IMR-90 (cell line): ENCODE results near the gene PTCD2. TPM values are rescaled to one million over a fixed set of nuclear protein-coding genes. Genes with fewer than 3 reads are reported as not detected.

ENCODE experiments used
- ATAC-seq: fragments of 200-7000 bp; cut with Tn5 transposase; 2 replicates; pipeline ENCODE4 v1.9.1; 2020; ENCODE audit warnings: low read depth, mild to moderate bottlenecking, moderate library complexity
- BruUV-seq: library from RNA; stranded (reverse); fragments of 400-500 nt; replicated peaks from 2 replicates; lab custom pipeline; 2021; lab: Mats Ljungman, UMichigan
- CTCF ChIA-PET: fragments of 300-600 bp; formaldehyde crosslinking; extraction: SDS; loops from one replicate; lab custom pipeline; 2021; ENCODE audit warnings: antibody characterized with exemption; lab: Yijun Ruan, JAX
- POLR2A ChIA-PET: fragments of 300-600 bp; sonication (Branson Sonifier 250); formaldehyde crosslinking; loops from one replicate; lab custom pipeline; 2022; ENCODE audit warnings: antibody characterized with exemption; ENCODE audit not compliant: unreplicated experiment; lab: Charles Lee
- DNase-seq: peaks from one replicate; pipeline ENCODE4 v3.0.0; 2013
- H2AFZ ChIP-seq: replicated peaks from 2 replicates; pipeline ENCODE3; 2013; ENCODE audit warnings: low read length, mild to moderate bottlenecking; ENCODE audit not compliant: poor library complexity
- H2AK5ac ChIP-seq: 2 replicates; pipeline ENCODE4 v1.6.1; 2013; ENCODE audit warnings: low read depth, low read length, inconsistent platforms
- H2AK9ac ChIP-seq: replicated peaks from 2 replicates; pipeline ENCODE3; 2013; ENCODE audit warnings: mild to moderate bottlenecking, low read depth, low read length, moderate library complexity; ENCODE audit not compliant: poor library complexity
- H2BK120ac ChIP-seq: 2 replicates; pipeline ENCODE4 v1.6.1; 2013; ENCODE audit warnings: low read depth, low read length, inconsistent platforms
- H2BK15ac ChIP-seq: 3 replicates; pipeline ENCODE4 v1.6.1; 2013; ENCODE audit warnings: low read depth, low read length, inconsistent platforms
- H2BK20ac ChIP-seq: 2 replicates; pipeline ENCODE4 v1.6.1; 2013; ENCODE audit warnings: low read depth, mild to moderate bottlenecking, inconsistent platforms, low read length, moderate library complexity
- H2BK5ac ChIP-seq: 2 replicates; pipeline ENCODE4 v1.6.1; 2013; ENCODE audit warnings: mild to moderate bottlenecking, low read depth, low read length, inconsistent platforms; ENCODE audit not compliant: poor library complexity, severe bottlenecking
- H3K14ac ChIP-seq: replicated peaks from 2 replicates; pipeline ENCODE4 v1.6.1; 2013; ENCODE audit warnings: low read depth, low read length, inconsistent platforms
- H3K18ac ChIP-seq: 2 replicates; pipeline ENCODE4 v1.6.1; 2013; ENCODE audit warnings: low read depth, low read length, control low read depth
- H3K23ac ChIP-seq: 2 replicates; pipeline ENCODE4 v1.6.1; 2013; ENCODE audit warnings: low read depth, low read length, inconsistent platforms
- H3K27ac ChIP-seq: 2 replicates; pipeline ENCODE4 v1.5.1; 2013; ENCODE audit warnings: mild to moderate bottlenecking, control low read depth, low read length; ENCODE audit not compliant: insufficient read depth
- H3K27me3 ChIP-seq: 2 replicates; pipeline ENCODE4 v1.6.1; 2013; ENCODE audit warnings: low read length; ENCODE audit not compliant: control insufficient read depth, insufficient read depth
- H3K36me3 ChIP-seq: 2 replicates; pipeline ENCODE4 v1.6.1; 2013; ENCODE audit warnings: low read length, mixed read lengths; ENCODE audit not compliant: control insufficient read depth, insufficient read depth
- H3K4ac ChIP-seq: 2 replicates; pipeline ENCODE4 v1.6.1; 2013; ENCODE audit warnings: low read depth, low read length, inconsistent platforms
- H3K4me1 ChIP-seq: 2 replicates; pipeline ENCODE4 v1.6.1; 2013; ENCODE audit warnings: low read length, mixed read lengths; ENCODE audit not compliant: control insufficient read depth, insufficient read depth
- H3K4me2 ChIP-seq: 2 replicates; pipeline ENCODE4 v1.6.1; 2013; ENCODE audit warnings: low read depth, mild to moderate bottlenecking, control low read depth, low read length, moderate library complexity
- H3K4me3 ChIP-seq: 2 replicates; pipeline ENCODE4 v1.5.1; 2013; ENCODE audit warnings: low read depth, mild to moderate bottlenecking, control low read depth, low read length, moderate library complexity; ENCODE audit not compliant: insufficient read depth
- H3K56ac ChIP-seq: 2 replicates; pipeline ENCODE4 v1.6.1; 2013; ENCODE audit warnings: low read length, inconsistent platforms; ENCODE audit not compliant: insufficient read depth; ENCODE audit errors: extremely low read depth
- H3K79me1 ChIP-seq, 2 experiments: 2 replicates each; pipeline ENCODE4 v1.6.1; 2013; ENCODE audit warnings: low read length in 2 of 2, inconsistent platforms in 1 of 2, low read depth in 1 of 2
- H3K9ac ChIP-seq: 2 replicates; pipeline ENCODE4 v1.6.1; 2013; ENCODE audit warnings: low read depth, low read length, control low read depth
- H3K9me1 ChIP-seq: 2 replicates; pipeline ENCODE4 v1.6.1; 2013; ENCODE audit warnings: low read length, inconsistent platforms; ENCODE audit not compliant: insufficient read depth
- H3K9me3 ChIP-seq: 2 replicates; pipeline ENCODE4 v1.6.1; 2013; ENCODE audit warnings: low read length; ENCODE audit not compliant: control insufficient read depth, insufficient read depth
- H4K20me1 ChIP-seq: 2 replicates; pipeline ENCODE4 v1.6.1; 2013; ENCODE audit warnings: low read length, inconsistent platforms; ENCODE audit not compliant: insufficient read depth
- H4K5ac ChIP-seq: 2 replicates; pipeline ENCODE4 v1.6.1; 2013; ENCODE audit warnings: mild to moderate bottlenecking, low read depth, low read length, control low read depth
- H4K8ac ChIP-seq, 2 experiments: 2 replicates each; pipeline ENCODE4 v1.6.1; 2013; ENCODE audit warnings: low read depth in 2 of 2, low read length in 2 of 2, control low read depth in 1 of 2, inconsistent platforms in 1 of 2
- H4K91ac ChIP-seq: 2 replicates; pipeline ENCODE4 v1.6.1; 2013; ENCODE audit warnings: low read depth, low read length, inconsistent platforms; ENCODE audit not compliant: insufficient read depth
- CTCF ChIP-seq: conservative IDR thresholded peaks from 2 replicates; pipeline ENCODE4 v1.5.1; 2012; ENCODE audit warnings: mild to moderate bottlenecking, low read depth, low read length, improper control_type of control experiment
- FOS ChIP-seq: fragments of 150-350 bp; IDR thresholded peaks from 2 replicates; pipeline ENCODE4 v1.6.1; 2016; ENCODE audit warnings: low read depth, low read length
- RAD21 ChIP-seq: IDR thresholded peaks from 2 replicates; pipeline ENCODE4 v1.6.1; 2012; ENCODE audit warnings: low read length, improper control_type of control experiment
- SMC3 ChIP-seq: fragments of 150-350 bp; IDR thresholded peaks from 2 replicates; pipeline ENCODE4 v1.6.1; 2016; ENCODE audit warnings: low read depth, mild to moderate bottlenecking, antibody characterized with exemption, low read length, moderate library complexity
- WGBS, 2 experiments: methylation state at CpG; one replicate each; pipeline versions ENCODE4 v1.1.5 to v1.1.7; 2013; ENCODE audit warnings: missing lambda C conversion rate in 2 of 2; ENCODE audit not compliant: insufficient read length in 1 of 2; ENCODE audit errors: extremely low coverage in 2 of 2; 5-methylcytosine and 5-hydroxymethylcytosine counted together
- dilution Hi-C: fragments of 300-500 bp; cut with HindIII; formaldehyde crosslinking; loops from one replicate; pipeline ENCODE4 v1.14.3; 2018; ENCODE audit warnings: low sequenced_read_pairs; ENCODE audit not compliant: unreplicated experiment
- in situ Hi-C: fragments of 300-500 bp; cut with MboI; formaldehyde crosslinking; loops from 3 replicates; pipeline ENCODE4 v1.14.3; 2019; ENCODE audit warnings: low sequenced_read_pairs, inconsistent platforms, mixed read lengths
- intact Hi-C: fragments of 100-400 bp; cut with micrococcal nuclease; formaldehyde crosslinking; loops from 2 replicates; pipeline ENCODE4 v1.10.0; 2022
- polyA plus RNA-seq, 3 experiments: library from polyadenylated mRNA; depleted of rRNA; stranded (reverse); fragments of >200 nt; gene quantifications; 2 replicates each; pipeline ENCODE4 v1.2.3, GENCODE V29; 2012; ENCODE audit warnings: low replicate concordance in 1 of 3
- total RNA-seq: library from RNA; depleted of rRNA; stranded (reverse); fragments of >200 nt; gene quantifications from 2 replicates; pipeline ENCODE4 v1.2.3, GENCODE V29; 2012

Gene PTCD2
- total and polyA plus RNA-seq, 2 of the 4 experiments (the other 2 are of a cell fraction) = 6.5 to 9.9 TPM

DNA sequence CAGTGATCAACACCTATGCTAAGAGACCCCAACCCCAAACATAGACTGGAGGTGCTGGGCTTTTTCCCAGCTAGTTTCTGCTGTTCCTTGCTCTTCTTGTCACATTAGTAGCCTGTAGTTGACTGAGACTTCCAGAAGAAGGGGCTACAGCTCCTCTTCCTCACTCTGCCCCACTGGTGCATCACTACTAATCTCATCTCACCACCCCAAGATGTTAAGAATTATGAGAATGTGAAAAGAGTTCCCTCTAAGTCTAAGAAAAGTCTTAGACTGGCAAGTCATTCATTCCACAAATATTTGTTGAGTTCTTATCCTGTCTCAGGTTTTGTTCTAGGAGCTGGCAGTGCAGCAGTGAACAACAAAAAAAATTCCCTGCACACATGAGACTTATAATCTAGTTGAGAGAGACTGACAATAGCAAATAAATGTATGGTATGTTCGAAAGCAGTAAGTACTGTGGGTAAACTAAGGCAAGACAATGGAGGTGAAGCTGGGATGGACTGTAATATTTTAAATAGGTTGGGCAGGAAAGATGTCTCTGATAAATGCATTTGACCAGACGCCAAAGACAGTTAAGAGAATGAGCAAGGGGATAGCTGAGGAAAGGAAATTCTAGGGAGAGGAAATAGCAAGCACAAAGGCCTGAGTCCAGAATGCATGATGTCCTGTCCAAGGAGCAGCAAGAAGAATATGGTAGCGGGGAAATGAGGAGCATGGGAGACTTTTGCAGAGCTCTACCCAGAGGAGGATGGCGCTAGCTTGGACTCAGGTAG lies 92.3 kb downstream of the PTCD2 start:
- WGBS, 2 experiments = 54% methylated on average over 3 of the region's 4 CpGs; no CpG with 5 or more reads in 1 of the 2 experiments
- Histone ChIP-seq H3K23ac (no peak overlapping the region), H3K27me3 (no peaks in the 10 kb centered on the region), H3K4me2 (peak overlapping the region; percentile 15; the same call in 1 of the 2 replicates), H3K56ac (0 out of 2 replicates have a peak overlapping the region, but pooled peaks have one; percentile 5), H4K20me1 (no peaks in the 10 kb centered on the region), H3K27ac (no peak overlapping the region), H2AK5ac (0 out of 2 replicates have a peak overlapping the region, but pooled peaks have one; percentile 24), H3K9me1 (no peaks in the 10 kb centered on the region), H3K36me3 (no peaks in the 10 kb centered on the region), H2BK5ac (peak overlapping the region; percentile 51), H3K79me1 (no peaks in the 10 kb centered on the region), H2BK20ac (peak overlapping the region; percentile 72), H3K4me1 (peaks cover 7% of the 10 kb centered on the region), H2BK120ac (peak overlapping the region; percentile 48), H4K5ac (no peak overlapping the region; the same call in 1 of the 2 replicates), H4K8ac (peak overlapping the region in 1 of 2 experiments; percentile 47; a peak in 2 of 4 replicates), H3K4ac (peak overlapping the region; percentile 52), H2AK9ac (no peak overlapping the region), H3K9me3 (no peaks in the 10 kb centered on the region), H3K4me3 (no peak overlapping the region), H2AFZ (no peak overlapping the region), H2BK15ac (peak overlapping the region; percentile 35; the same call in 1 of the 3 replicates), H4K91ac (peak overlapping the region; percentile 41), H3K14ac (peak overlapping the region; percentile 49; the same call in 1 of the 2 replicates), H3K18ac (peak overlapping the region; percentile 71; the same call in 1 of the 2 replicates), H3K9ac (no peak overlapping the region)
- POLR2A ChIA-PET = no interaction called here
- TF ChIP-seq RAD21 = peak; percentile 71
- TF ChIP-seq CTCF = peak; percentile 51
- peak; percentile 62 for TF ChIP-seq SMC3
- TF ChIP-seq FOS = no peak
- CTCF ChIA-PET = interaction anchor here (0.8 to 2.0 kb wide), 6 partner anchors 10 to 111 kb away, joined by 3 to 16 read pairs (median 4); no protein-coding TSS in a partner anchor
- no TSS peak for BruUV-seq
- peak; percentile 69 for ATAC-seq
- peak; percentile 65 for DNase-seq
- intact Hi-C loops = loop anchor here (1.0 kb wide), 1 partner anchor 113 kb away; no protein-coding TSS in a partner anchor
- dilution Hi-C loops = no loop called here
- in situ Hi-C loops = no loop called here
